Gastroesophageal sphincter (tissue), 3 donors: ENCODE data around the gene GYS1.

Source experiments
- EP300 ChIP-seq: sonication (generic); formaldehyde crosslinking; IDR thresholded peaks from one replicate; pipeline ENCODE4 v1.6.1; 2017; ENCODE audit warnings: antibody characterized with exemption, mild to moderate bottlenecking
- POLR2A ChIP-seq, 2 donors: fragments of 450-650 bp; IDR thresholded peaks; one replicate each; pipeline ENCODE4 v1.6.1; 2017; ENCODE audit warnings: antibody characterized with exemption in 2 of 2, mild to moderate bottlenecking in 2 of 2, moderate library complexity in 1 of 2
- TF ChIP-seq, protein P1 (sequence below), 4 experiments: fragments of 200-600 bp in 2 of 4; fragments of 450-650 bp in 2 of 4; sonication (generic) in 1 of 4; IDR thresholded peaks; one replicate each; pipeline ENCODE4 v1.5.1; 2017 to 2019; ENCODE audit warnings: antibody characterized with exemption in 4 of 4, mild to moderate bottlenecking in 2 of 4, moderate library complexity in 2 of 4

DNA sequence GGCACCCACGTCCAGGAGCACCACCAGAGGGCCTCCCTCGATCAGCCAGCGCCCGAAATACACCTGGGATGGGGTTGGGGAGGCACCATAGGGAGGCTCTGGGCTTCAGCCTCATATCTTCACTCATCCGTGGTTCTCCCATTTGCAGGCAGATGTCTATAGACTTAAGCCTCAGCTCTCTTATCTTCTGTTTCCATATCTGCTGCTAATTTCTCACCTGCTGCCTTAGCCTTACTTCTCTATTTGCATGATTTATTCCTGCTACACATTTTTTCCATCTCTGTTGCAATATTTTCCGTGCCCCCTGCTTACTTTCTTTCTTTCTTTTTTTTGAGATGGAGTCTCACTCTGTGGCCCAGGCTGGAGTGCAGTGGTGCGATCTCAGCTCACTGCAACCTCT is 5.8 kb downstream of the GYS1 start:
- TF ChIP-seq EP300 (no peak), POLR2A (IDR thresholded peaks at IDR 0.05) (no peak)
- TF ChIP-seq, protein P1, sequence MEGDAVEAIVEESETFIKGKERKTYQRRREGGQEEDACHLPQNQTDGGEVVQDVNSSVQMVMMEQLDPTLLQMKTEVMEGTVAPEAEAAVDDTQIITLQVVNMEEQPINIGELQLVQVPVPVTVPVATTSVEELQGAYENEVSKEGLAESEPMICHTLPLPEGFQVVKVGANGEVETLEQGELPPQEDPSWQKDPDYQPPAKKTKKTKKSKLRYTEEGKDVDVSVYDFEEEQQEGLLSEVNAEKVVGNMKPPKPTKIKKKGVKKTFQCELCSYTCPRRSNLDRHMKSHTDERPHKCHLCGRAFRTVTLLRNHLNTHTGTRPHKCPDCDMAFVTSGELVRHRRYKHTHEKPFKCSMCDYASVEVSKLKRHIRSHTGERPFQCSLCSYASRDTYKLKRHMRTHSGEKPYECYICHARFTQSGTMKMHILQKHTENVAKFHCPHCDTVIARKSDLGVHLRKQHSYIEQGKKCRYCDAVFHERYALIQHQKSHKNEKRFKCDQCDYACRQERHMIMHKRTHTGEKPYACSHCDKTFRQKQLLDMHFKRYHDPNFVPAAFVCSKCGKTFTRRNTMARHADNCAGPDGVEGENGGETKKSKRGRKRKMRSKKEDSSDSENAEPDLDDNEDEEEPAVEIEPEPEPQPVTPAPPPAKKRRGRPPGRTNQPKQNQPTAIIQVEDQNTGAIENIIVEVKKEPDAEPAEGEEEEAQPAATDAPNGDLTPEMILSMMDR (IDR thresholded peaks at IDR 0.05), result no peak
